ENCODE data around the gene RNF10.

- TF ChIP-seq CTCF (IDR thresholded peaks at IDR 0.05) (no peak), ZFX (IDR thresholded peaks at IDR 0.05; ENCODE audit: borderline replicate concordance) (no peak)
Observed at GRCh38 chr12:120588948-120589930, 55.1 kb downstream of the RNF10 start.

Data from 22Rv1 (cell line).